Fibroblast of lung (primary cell): ENCODE measurements around the gene NDUFB3. TPM values are rescaled to one million over a fixed set of nuclear protein-coding genes. Genes with fewer than 3 reads are reported as not detected.

ENCODE experiments used
- DNase-seq, 2 donors: peaks; one replicate each; pipeline versions ENCODE4 v3.0.0 to v3.0.0-alpha.2; 2010; ENCODE audit warnings: low read depth in 2 of 2
- H2AFZ ChIP-seq: 2 replicates; pipeline ENCODE4 v1.5.1; 2012; ENCODE audit warnings: low read length, control low read depth, inconsistent platforms
- H3K27ac ChIP-seq: 2 replicates; pipeline ENCODE4 v1.5.1; 2011; ENCODE audit warnings: low read length, control low read depth; ENCODE audit not compliant: insufficient read depth
- H3K27me3 ChIP-seq: 2 replicates; pipeline ENCODE4 v1.5.1; 2011; ENCODE audit warnings: mild to moderate bottlenecking, low read length; ENCODE audit not compliant: control insufficient read depth, insufficient read depth
- H3K36me3 ChIP-seq: 2 replicates; pipeline ENCODE4 v1.5.1; 2011; ENCODE audit warnings: low read length; ENCODE audit not compliant: control insufficient read depth, insufficient read depth
- H3K4me1 ChIP-seq: 2 replicates; pipeline ENCODE4 v1.5.1; 2011; ENCODE audit warnings: low read length; ENCODE audit not compliant: control insufficient read depth, insufficient read depth; ENCODE audit errors: extremely low read depth
- H3K4me2 ChIP-seq: 2 replicates; pipeline ENCODE4 v1.5.1; 2011; ENCODE audit warnings: low read length, control low read depth; ENCODE audit not compliant: insufficient read depth; ENCODE audit errors: extremely low read depth
- H3K4me3 ChIP-seq, 4 experiments: fragments of 200-600 bp in 1 of 4; sonication (generic) in 1 of 4; replicated peaks in 1 of 4; 2 replicates each; pipeline ENCODE4 v1.5.1; 2011 to 2016; ENCODE audit warnings: low read length in 4 of 4, low read depth in 3 of 4, mild to moderate bottlenecking in 3 of 4, control low read depth in 2 of 4, inconsistent platforms in 1 of 4, mixed read lengths in 1 of 4; ENCODE audit not compliant: insufficient read depth in 1 of 4; ENCODE audit errors: control extremely low read depth in 1 of 4
- H3K79me2 ChIP-seq: 2 replicates; pipeline ENCODE4 v1.5.1; 2012; ENCODE audit warnings: mild to moderate bottlenecking, low read length, inconsistent platforms; ENCODE audit not compliant: control insufficient read depth, insufficient read depth
- H3K9ac ChIP-seq: 2 replicates; pipeline ENCODE4 v1.5.1; 2011; ENCODE audit warnings: mild to moderate bottlenecking, low read length, control low read depth; ENCODE audit not compliant: insufficient read depth
- H3K9me3 ChIP-seq: 2 replicates; pipeline ENCODE4 v1.5.1; 2012; ENCODE audit warnings: low read depth, low read length; ENCODE audit not compliant: control insufficient read depth, insufficient read depth
- H4K20me1 ChIP-seq: 2 replicates; pipeline ENCODE4 v1.5.1; 2011; ENCODE audit warnings: low read length; ENCODE audit not compliant: control insufficient read depth, insufficient read depth; ENCODE audit errors: extremely low read depth
- EZH2 ChIP-seq: IDR thresholded peaks from 2 replicates; pipeline ENCODE4 v1.5.1; 2012; ENCODE audit warnings: low read length, control low read depth, mild to moderate bottlenecking; ENCODE audit errors: missing control alignments
- polyA plus RNA-seq, 2 donors: library from polyadenylated mRNA; depleted of rRNA in 1 of 2; stranded (reverse) in 1 of 2; unstranded in 1 of 2; fragments of >200 nt; gene quantifications; 2 replicates each; pipeline ENCODE4 v1.2.1, GENCODE V29; 2011 to 2012; ENCODE audit warnings: missing spikeins in 1 of 2
- total RNA-seq: library from RNA; depleted of rRNA; stranded (reverse); fragments of >200 nt; gene quantifications from 2 replicates; pipeline ENCODE4 v1.2.1, GENCODE V29; 2014
- TF ChIP-seq, protein P1 (sequence below), 2 donors: IDR thresholded peaks in 1 of 2; conservative IDR thresholded peaks in 1 of 2; 1 replicate in 1 of 2; 2 replicates in 1 of 2; pipeline ENCODE4 v1.5.1; 2011 to 2012; ENCODE audit warnings: low read length in 2 of 2, control low read depth in 1 of 2, inconsistent platforms in 1 of 2, low read depth in 1 of 2, mild to moderate bottlenecking in 1 of 2

NDUFB3 gene
- total and polyA plus RNA-seq, 2 donors (not counting 1 experiment from before 2014, with no cell fraction given), result 77.5 to 121 TPM

- H4K20me1 ChIP-seq, result no peaks in the 10 kb centered on the region
- TF ChIP-seq EZH2, result no peak
- TF ChIP-seq, protein P1, sequence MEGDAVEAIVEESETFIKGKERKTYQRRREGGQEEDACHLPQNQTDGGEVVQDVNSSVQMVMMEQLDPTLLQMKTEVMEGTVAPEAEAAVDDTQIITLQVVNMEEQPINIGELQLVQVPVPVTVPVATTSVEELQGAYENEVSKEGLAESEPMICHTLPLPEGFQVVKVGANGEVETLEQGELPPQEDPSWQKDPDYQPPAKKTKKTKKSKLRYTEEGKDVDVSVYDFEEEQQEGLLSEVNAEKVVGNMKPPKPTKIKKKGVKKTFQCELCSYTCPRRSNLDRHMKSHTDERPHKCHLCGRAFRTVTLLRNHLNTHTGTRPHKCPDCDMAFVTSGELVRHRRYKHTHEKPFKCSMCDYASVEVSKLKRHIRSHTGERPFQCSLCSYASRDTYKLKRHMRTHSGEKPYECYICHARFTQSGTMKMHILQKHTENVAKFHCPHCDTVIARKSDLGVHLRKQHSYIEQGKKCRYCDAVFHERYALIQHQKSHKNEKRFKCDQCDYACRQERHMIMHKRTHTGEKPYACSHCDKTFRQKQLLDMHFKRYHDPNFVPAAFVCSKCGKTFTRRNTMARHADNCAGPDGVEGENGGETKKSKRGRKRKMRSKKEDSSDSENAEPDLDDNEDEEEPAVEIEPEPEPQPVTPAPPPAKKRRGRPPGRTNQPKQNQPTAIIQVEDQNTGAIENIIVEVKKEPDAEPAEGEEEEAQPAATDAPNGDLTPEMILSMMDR (conservative IDR thresholded peaks at IDR 0.05 in 1 of 2, IDR thresholded peaks at IDR 0.05 in 1 of 2; ENCODE audit: low read depth in 1 of 2, low read length in 2 of 2), result no peak
- H3K79me2 ChIP-seq, result peaks cover 15% of the 10 kb centered on the region
- no peak overlapping the region for H3K9ac ChIP-seq
- H3K9me3 ChIP-seq, result no peaks in the 10 kb centered on the region
- no peaks in the 10 kb centered on the region for H3K36me3 ChIP-seq
- H3K27me3 ChIP-seq, result no peaks in the 10 kb centered on the region
- H3K4me3 ChIP-seq, result no peak overlapping the region
- H2AFZ ChIP-seq, result no peak overlapping the region
- no peak for DNase-seq
- H3K4me2 ChIP-seq, result no peak overlapping the region
- H3K4me1 ChIP-seq, result peaks cover 2% of the 10 kb centered on the region
- H3K27ac ChIP-seq, result no peak overlapping the region
Observed at GRCh38 chr2:201114350-201114749, 42.5 kb downstream of the NDUFB3 start.

DNA sequence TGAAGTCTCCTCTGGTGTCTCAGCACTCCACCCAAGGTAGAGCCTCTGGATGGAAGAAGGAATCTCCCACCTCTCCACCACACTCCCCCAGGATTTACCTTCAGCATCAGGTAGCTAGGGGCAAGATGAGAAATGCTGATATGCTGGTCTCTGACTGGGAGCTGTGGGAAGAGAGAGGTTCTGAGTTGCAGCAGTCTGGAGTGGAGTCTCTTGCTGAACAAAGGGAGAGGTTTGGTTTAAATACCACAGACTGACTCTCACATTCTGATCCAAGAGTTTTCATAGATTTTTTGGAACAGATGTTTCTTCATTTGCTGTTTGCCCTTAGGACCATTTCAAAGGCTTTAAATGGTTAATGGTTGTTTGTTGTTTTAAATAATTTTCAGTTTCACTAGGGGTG is 43.0 kb downstream of the NDUFB3 start:
- no peaks in the 10 kb centered on the region for H3K36me3 ChIP-seq
- H3K4me3 ChIP-seq, result peak overlapping the region in 1 of 4 experiments; percentile 31
- H3K79me2 ChIP-seq, result peaks cover 19% of the 10 kb centered on the region
- no peaks in the 10 kb centered on the region for H3K27me3 ChIP-seq
- H3K27ac ChIP-seq, result no peak overlapping the region
- no peak overlapping the region for H2AFZ ChIP-seq
- TF ChIP-seq, protein P1 (conservative IDR thresholded peaks at IDR 0.05 in 1 of 2, IDR thresholded peaks at IDR 0.05 in 1 of 2; ENCODE audit: low read depth in 1 of 2, low read length in 2 of 2), result no peak
- no peak for TF ChIP-seq EZH2
- peaks cover 2% of the 10 kb centered on the region for H3K4me1 ChIP-seq
- peak in 1 of 2 donors; percentile 54 for DNase-seq
- H4K20me1 ChIP-seq, result no peaks in the 10 kb centered on the region
- no peaks in the 10 kb centered on the region for H3K9me3 ChIP-seq
- no peak overlapping the region for H3K4me2 ChIP-seq
- no peak overlapping the region for H3K9ac ChIP-seq

DNA sequence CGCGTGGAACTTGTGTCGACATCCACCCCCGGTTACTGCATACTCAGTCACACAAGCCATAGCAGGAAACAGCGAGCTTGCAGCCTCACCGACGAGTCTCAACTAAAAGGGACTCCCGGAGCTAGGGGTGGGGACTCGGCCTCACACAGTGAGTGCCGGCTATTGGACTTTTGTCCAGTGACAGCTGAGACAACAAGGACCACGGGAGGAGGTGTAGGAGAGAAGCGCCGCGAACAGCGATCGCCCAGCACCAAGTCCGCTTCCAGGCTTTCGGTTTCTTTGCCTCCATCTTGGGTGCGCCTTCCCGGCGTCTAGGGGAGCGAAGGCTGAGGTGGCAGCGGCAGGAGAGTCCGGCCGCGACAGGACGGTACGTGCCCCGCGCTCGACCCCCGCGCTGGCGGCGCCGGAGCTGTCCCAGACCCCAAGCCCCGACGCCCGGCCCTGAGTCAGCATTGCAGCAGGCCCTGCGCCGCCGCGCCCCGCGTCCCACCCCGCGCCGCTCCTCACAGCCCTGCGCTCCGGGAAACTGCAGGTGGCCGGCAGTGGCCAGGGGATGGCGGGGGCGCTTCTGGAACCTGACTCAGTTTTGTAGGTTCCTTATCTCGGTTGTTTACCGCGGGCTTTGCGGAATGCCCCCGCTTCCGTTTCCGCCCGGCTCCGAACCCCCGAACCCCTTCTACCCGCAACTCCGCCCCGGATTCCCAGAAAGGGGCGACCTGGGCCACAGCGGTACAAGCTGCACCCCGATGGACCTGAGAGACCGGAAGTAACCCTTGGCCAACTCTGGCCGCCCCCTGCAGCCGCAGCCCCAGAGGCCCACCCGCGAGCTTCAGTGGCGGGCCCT is 44.5 kb downstream of the NDUFB3 start, which contains the start of gene CFLAR:
CFLAR (plus strand) TSS at position 50 of the 844 bp plus-strand sequence. CDS start 13,702 bp downstream, outside the sequence.
- no peak for TF ChIP-seq EZH2
- no peaks in the 10 kb centered on the region for H3K36me3 ChIP-seq
- DNase-seq, result peak; percentile 77 to 81
- no peaks in the 10 kb centered on the region for H3K9me3 ChIP-seq
- no peaks in the 10 kb centered on the region for H3K27me3 ChIP-seq
- H3K4me3 ChIP-seq, result peak within 1 kb of the TSS; percentile 60 to 79 (median 66)
- H2AFZ ChIP-seq, result peak within 1 kb of the TSS; percentile 12
- H3K27ac ChIP-seq, result peak within 1 kb of the TSS; percentile 95
- H3K4me1 ChIP-seq, result peaks cover 2% of the 10 kb centered on the region
- H3K9ac ChIP-seq, result peak within 1 kb of the TSS; percentile 99
- peak within 1 kb of the TSS; percentile 86 for H3K4me2 ChIP-seq
- H3K79me2 ChIP-seq, result peaks cover 34% of the 10 kb centered on the region
- H4K20me1 ChIP-seq, result no peaks in the 10 kb centered on the region
